B cell (primary cell): ENCODE results near the gene DOK5. TPM values are rescaled to one million over a fixed set of nuclear protein-coding genes. Genes with fewer than 3 reads are reported as not detected.

Experiments used
- ATAC-seq: fragments of 200-7000 bp; cut with Tn5 transposase; one replicate; pipeline ENCODE4 v1.10.0; 2021; ENCODE audit warnings: low read depth, mild to moderate bottlenecking, moderate number of reproducible peaks, moderate library complexity
- CTCF ChIA-PET: fragments of 350-600 bp; sonication (Branson Sonifier 250); formaldehyde crosslinking; loops from one replicate; lab custom pipeline; 2021; ENCODE audit warnings: antibody characterized with exemption, inconsistent platforms; lab: Charles Lee
- POLR2A ChIA-PET: fragments of 350-600 bp; sonication (Branson Sonifier 250); formaldehyde crosslinking; loops from one replicate; lab custom pipeline; 2021; ENCODE audit warnings: antibody characterized with exemption; lab: Charles Lee
- DNase-seq: peaks from one replicate; pipeline ENCODE4 v3.0.0; 2013
- H2AFZ ChIP-seq: 2 replicates; pipeline ENCODE4 v1.6.1; 2012; ENCODE audit warnings: mild to moderate bottlenecking, low read depth, low read length; ENCODE audit not compliant: insufficient read depth, poor library complexity, severe bottlenecking
- H3K27ac ChIP-seq, 2 donors: 1 replicate in 1 of 2; 2 replicates in 1 of 2; pipeline ENCODE4 v1.5.1; 2012 to 2013; ENCODE audit warnings: low read length in 2 of 2, mild to moderate bottlenecking in 2 of 2, moderate library complexity in 1 of 2
- H3K27me3 ChIP-seq, 4 experiments: fragments of 200-600 bp in 1 of 4; sonication (generic) in 1 of 4; replicated peaks in 1 of 4; 1 replicate in 2 of 4; 2 replicates in 2 of 4; pipeline versions ENCODE4 v1.6.1 to v1.7.0; 2013 to 2016; ENCODE audit warnings: low read length in 3 of 4, mild to moderate bottlenecking in 2 of 4, mixed read lengths in 1 of 4, moderate library complexity in 1 of 4; ENCODE audit not compliant: insufficient read depth in 4 of 4, control insufficient read depth in 3 of 4; ENCODE audit errors: control extremely low read depth in 1 of 4
- H3K36me3 ChIP-seq, 2 experiments: replicated peaks in 1 of 2; 1 replicate in 1 of 2; 2 replicates in 1 of 2; pipeline versions ENCODE4 v1.6.1 to v1.7.1; 2013; ENCODE audit warnings: low read length in 1 of 2; ENCODE audit not compliant: insufficient read depth in 2 of 2, control insufficient read depth in 1 of 2; ENCODE audit errors: control extremely low read depth in 1 of 2, extremely low read depth in 1 of 2
- H3K4me1 ChIP-seq, 2 donors: fragments of 200-600 bp in 1 of 2; sonication (generic) in 1 of 2; 1 replicate in 1 of 2; 2 replicates in 1 of 2; pipeline versions ENCODE4 v1.5.1 to v1.6.1; 2013 to 2017; ENCODE audit warnings: low read length in 2 of 2; ENCODE audit not compliant: control insufficient read depth in 2 of 2, insufficient read depth in 2 of 2
- H3K4me2 ChIP-seq: replicated peaks from 2 replicates; pipeline ENCODE3; 2012; ENCODE audit warnings: mild to moderate bottlenecking, low read depth, low read length; ENCODE audit not compliant: poor library complexity, severe bottlenecking
- H3K4me3 ChIP-seq, 5 experiments: fragments of 200-600 bp in 1 of 5; sonication (generic) in 1 of 5; 1 replicate in 3 of 5; 2 replicates in 2 of 5; pipeline versions ENCODE4 v1.5.1 to v1.7.0; 2011 to 2016; ENCODE audit warnings: low read length in 4 of 5, mild to moderate bottlenecking in 4 of 5, low read depth in 2 of 5, control low read depth in 1 of 5, moderate library complexity in 1 of 5; ENCODE audit not compliant: insufficient read depth in 1 of 5; ENCODE audit errors: control extremely low read depth in 1 of 5, extremely low read depth in 1 of 5
- H3K79me2 ChIP-seq: fragments of 200-600 bp; sonication (generic); one replicate; pipeline ENCODE4 v1.6.0; 2016; ENCODE audit warnings: low read length; ENCODE audit not compliant: control insufficient read depth, insufficient read depth
- H3K9ac ChIP-seq: fragments of 200-600 bp; sonication (generic); 2 replicates; pipeline ENCODE4 v1.6.1; 2017; ENCODE audit warnings: mild to moderate bottlenecking, low read length, moderate library complexity
- H3K9me3 ChIP-seq, 3 donors: one replicate each; pipeline versions ENCODE4 v1.6.1 to v1.7.1; 2013; ENCODE audit warnings: low read length in 2 of 3; ENCODE audit not compliant: control insufficient read depth in 2 of 3, insufficient read depth in 1 of 3; ENCODE audit errors: control extremely low read depth in 1 of 3
- H4K20me1 ChIP-seq: 2 replicates; pipeline ENCODE4 v1.6.0; 2012; ENCODE audit warnings: mild to moderate bottlenecking, low read length; ENCODE audit not compliant: insufficient read depth, control insufficient read depth, poor library complexity, severe bottlenecking
- H3K27ac Mint-ChIP-seq: one replicate; pipeline ENCODE4 v1.8.0; 2021; ENCODE audit warnings: mixed read lengths
- H3K27me3 Mint-ChIP-seq: one replicate; pipeline ENCODE4 v1.8.0; 2021; ENCODE audit warnings: mixed read lengths
- H3K4me1 Mint-ChIP-seq: one replicate; pipeline ENCODE4 v1.8.0; 2021; ENCODE audit warnings: mixed read lengths
- H3K4me3 Mint-ChIP-seq: one replicate; pipeline ENCODE4 v1.8.0; 2021; ENCODE audit warnings: mixed read lengths
- H3K9me3 Mint-ChIP-seq: one replicate; pipeline ENCODE4 v1.8.0; 2022; ENCODE audit warnings: mixed read lengths; ENCODE audit not compliant: insufficient read depth
- CTCF ChIP-seq: fragments of 200-600 bp; IDR thresholded peaks from one replicate; pipeline ENCODE4 v1.8.0; 2022; ENCODE audit warnings: antibody characterized with exemption, mild to moderate bottlenecking
- EZH2 ChIP-seq: IDR thresholded peaks from 2 replicates; pipeline ENCODE4 v1.6.1; 2012; ENCODE audit warnings: borderline replicate concordance, low read depth, mild to moderate bottlenecking, moderate library complexity, low read length; ENCODE audit not compliant: insufficient read depth, poor library complexity, severe bottlenecking
- WGBS: methylation state at CpG from one replicate; pipeline ENCODE4 v1.1.5; 2013; ENCODE audit warnings: missing lambda C conversion rate; ENCODE audit not compliant: insufficient coverage; 5-methylcytosine and 5-hydroxymethylcytosine counted together
- intact Hi-C: fragments of 100-400 bp; cut with micrococcal nuclease; formaldehyde crosslinking; loops from one replicate; pipeline ENCODE4 v1.10.0; 2022
- polyA plus RNA-seq: library from polyadenylated mRNA; depleted of rRNA; stranded (reverse); fragments of >200 nt; gene quantifications from 2 replicates; pipeline ENCODE4 v1.2.3, GENCODE V29; 2012
- total RNA-seq, 2 donors: library from RNA; stranded (reverse); fragments of 120-200 nt in 1 of 2; gene quantifications; 1 replicate in 1 of 2; 2 replicates in 1 of 2; pipeline versions ENCODE4 v1.2.3 to v1.2.4, GENCODE V29; 2013 to 2022

DOK5 gene
- total and polyA plus RNA-seq, 2 donors (not counting 1 experiment from before 2014, with no cell fraction given): not detected

DNA sequence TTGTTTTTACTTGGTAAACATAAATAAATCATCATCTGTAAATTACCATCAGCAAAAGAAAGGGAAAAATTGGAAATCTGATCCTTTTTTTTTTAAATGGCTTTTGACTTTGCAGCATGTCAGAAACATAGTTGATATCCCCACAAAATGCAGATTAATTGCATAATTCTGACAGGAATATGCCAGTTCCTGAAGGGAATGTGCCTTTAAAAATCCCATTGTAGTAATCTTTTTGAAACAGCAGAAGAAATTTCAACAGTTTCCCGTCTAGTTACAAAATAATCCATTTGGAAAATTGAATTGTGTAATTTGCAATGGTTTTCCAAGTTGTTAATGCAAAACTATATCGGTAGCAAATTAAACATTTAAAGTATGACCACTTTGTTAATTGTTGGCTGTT lies 95.2 kb downstream of the DOK5 start:
- H3K27ac Mint-ChIP-seq: no peak overlapping the region
- Histone ChIP-seq H3K79me2 (no peaks in the 10 kb centered on the region), H3K27ac (no peak overlapping the region), H3K9ac (no peak overlapping the region), H2AFZ (no peak overlapping the region), H3K27me3 (no peaks in the 10 kb centered on the region), H3K4me3 (no peak overlapping the region), H3K9me3 (no peaks in the 10 kb centered on the region), H3K4me1 (no peaks in the 10 kb centered on the region), H3K4me2 (no peak overlapping the region), H3K36me3 (no peaks in the 10 kb centered on the region), H4K20me1 (no peaks in the 10 kb centered on the region)
- ATAC-seq (no peak), DNase-seq (no peak)
- H3K4me1 Mint-ChIP-seq: no peaks in the 10 kb centered on the region
- TF ChIP-seq CTCF: no peak
- TF ChIP-seq EZH2: no peak
- no peaks in the 10 kb centered on the region for H3K27me3 Mint-ChIP-seq
- intact Hi-C loops: no loop called here
- ChIA-PET POLR2A (no interaction called here), CTCF (no interaction called here)
- no peaks in the 10 kb centered on the region for H3K9me3 Mint-ChIP-seq
- WGBS: no CpG with 5 or more reads among the region's 2 CpGs
- H3K4me3 Mint-ChIP-seq: no peak overlapping the region

GRCh38 chr20:54572665-54573435 lies 97.5 kb downstream of the DOK5 start:
- H3K79me2 ChIP-seq: no peaks in the 10 kb centered on the region
- no peaks in the 10 kb centered on the region for H3K4me1 ChIP-seq
- 84% methylated on average over 4 of the region's 8 CpGs for WGBS
- no peak for TF ChIP-seq EZH2
- no peak for TF ChIP-seq CTCF
- POLR2A ChIA-PET: no interaction called here
- DNase-seq: no peak
- intact Hi-C loops: no loop called here
- Mint-ChIP-seq H3K27ac (no peak overlapping the region), H3K9me3 (no peaks in the 10 kb centered on the region), H3K4me3 (no peak overlapping the region), H3K27me3 (peaks cover 3% of the 10 kb centered on the region), H3K4me1 (no peaks in the 10 kb centered on the region)
- H3K36me3 ChIP-seq: no peaks in the 10 kb centered on the region
- no peak overlapping the region for H2AFZ ChIP-seq
- no peak for ATAC-seq
- no peaks in the 10 kb centered on the region for H4K20me1 ChIP-seq
- H3K27me3 ChIP-seq: no peaks in the 10 kb centered on the region
- no peaks in the 10 kb centered on the region for H3K9me3 ChIP-seq
- no peak overlapping the region for H3K27ac ChIP-seq
- no peak overlapping the region for H3K4me2 ChIP-seq
- CTCF ChIA-PET: no interaction called here
- no peak overlapping the region for H3K9ac ChIP-seq
- no peak overlapping the region for H3K4me3 ChIP-seq
